K562 (cell line): ENCODE measurements around the gene EGF. TPM values are rescaled to one million over a fixed set of nuclear protein-coding genes. Genes with fewer than 3 reads are reported as not detected.

Experiments used
- ATAC-seq: fragments of 200-7000 bp; cut with Tn5 transposase; 3 replicates; pipeline ENCODE4 v1.9.1; 2020; ENCODE audit warnings: moderate library complexity
- BruUV-seq: library from RNA; stranded (reverse); fragments of 400-500 nt; replicated peaks from 2 replicates; lab custom pipeline; 2021; lab: Mats Ljungman, UMichigan
- CTCF ChIA-PET: fragments of 300-600 bp; formaldehyde crosslinking; extraction: SDS; loops from one replicate; lab custom pipeline; 2021; ENCODE audit warnings: low intra/inter-chr PET ratio; lab: Yijun Ruan, JAX
- POLR2A ChIA-PET: fragments of 300-600, 350-650 bp; sonication (Branson Sonifier 250); formaldehyde crosslinking; extraction: SDS; loops from one replicate; lab custom pipeline; 2021; ENCODE audit warnings: antibody characterized with exemption, inconsistent platforms; lab: Yijun Ruan, JAX
- DNase-seq, 4 experiments: peaks; one replicate each; pipeline versions ENCODE4 v3.0.0 to v3.0.0-alpha.2; 2011 to 2018; ENCODE audit warnings: low spot score in 3 of 4, mixed read lengths in 3 of 4; ENCODE audit errors: extremely low read depth in 1 of 4
- FAIRE-seq: peaks from 2 replicates; lab custom pipeline; 2011; peaks lifted over from hg19 to GRCh38; lab: Jason Lieb, UNC
- H2AFZ ChIP-seq: 2 replicates; pipeline ENCODE4 v1.6.0; 2011; ENCODE audit warnings: low read depth, low read length, control low read depth, inconsistent platforms
- H3K27ac ChIP-seq: fragments of 200-600 bp; 3 replicates; pipeline ENCODE4 v1.8.0; 2011; ENCODE audit warnings: low read depth, mild to moderate bottlenecking, control low read depth, inconsistent platforms, low read length, moderate library complexity, mixed read lengths; ENCODE audit errors: extremely low read depth
- H3K27me3 ChIP-seq, 2 experiments: fragments of 300-600 bp in 1 of 2; 2 replicates in 1 of 2; 3 replicates in 1 of 2; pipeline versions ENCODE4 v1.6.0 to v1.8.0; 2011; ENCODE audit warnings: inconsistent platforms in 2 of 2, low read length in 2 of 2, mild to moderate bottlenecking in 1 of 2, mixed read lengths in 1 of 2, moderate library complexity in 1 of 2; ENCODE audit not compliant: control insufficient read depth in 2 of 2, insufficient read depth in 2 of 2
- H3K36me3 ChIP-seq: fragments of 300-600 bp; 3 replicates; pipeline ENCODE4 v1.8.0; 2011; ENCODE audit warnings: mild to moderate bottlenecking, low read length, inconsistent platforms; ENCODE audit not compliant: control insufficient read depth, insufficient read depth
- H3K4me1 ChIP-seq, 2 experiments: fragments of 200-600 bp in 1 of 2; replicated peaks in 1 of 2; 2 replicates in 1 of 2; 3 replicates in 1 of 2; pipeline versions ENCODE4 v1.5.1 to v1.8.0; 2011; ENCODE audit warnings: inconsistent platforms in 2 of 2, low read length in 2 of 2, mild to moderate bottlenecking in 1 of 2, mixed read lengths in 1 of 2, moderate library complexity in 1 of 2; ENCODE audit not compliant: control insufficient read depth in 2 of 2, insufficient read depth in 2 of 2
- H3K4me2 ChIP-seq: 2 replicates; pipeline ENCODE4 v1.6.1; 2011; ENCODE audit warnings: low read length, control low read depth, inconsistent platforms, mixed read lengths; ENCODE audit not compliant: insufficient read depth
- H3K4me3 ChIP-seq: fragments of 200-600 bp; sonication (generic), shearing (Covaris generic); 2 replicates; pipeline ENCODE4 v1.5.1; 2016; ENCODE audit warnings: control low read depth, inconsistent platforms
- H3K79me2 ChIP-seq: fragments of 200-600 bp; 3 replicates; pipeline ENCODE4 v1.8.0; 2011; ENCODE audit warnings: low read length, inconsistent platforms; ENCODE audit not compliant: control insufficient read depth, insufficient read depth
- H3K9ac ChIP-seq, 2 experiments: 2 replicates each; pipeline versions ENCODE4 v1.6.0 to v1.6.1; 2011; ENCODE audit warnings: low read depth in 2 of 2, low read length in 2 of 2, control low read depth in 1 of 2, inconsistent platforms in 1 of 2, mild to moderate bottlenecking in 1 of 2, mixed read lengths in 1 of 2; ENCODE audit not compliant: insufficient read depth in 1 of 2
- H3K9me1 ChIP-seq: one replicate; pipeline ENCODE4 v1.6.0; 2011; ENCODE audit warnings: inconsistent platforms, mild to moderate bottlenecking, low read length, moderate library complexity; ENCODE audit not compliant: control insufficient read depth, insufficient read depth
- H3K9me3 ChIP-seq: replicated peaks from 2 replicates; pipeline ENCODE4 v1.5.1; 2011; ENCODE audit warnings: low read depth, low read length, inconsistent platforms; ENCODE audit not compliant: control insufficient read depth, insufficient read depth
- H4K20me1 ChIP-seq: replicated peaks from 2 replicates; pipeline ENCODE4 v1.6.1; 2011; ENCODE audit warnings: low read length, inconsistent platforms, mixed read lengths; ENCODE audit not compliant: control insufficient read depth, insufficient read depth
- RFX1 ChIP-seq: fragments of 450-650 bp; IDR thresholded peaks from 2 replicates; pipeline ENCODE4 v1.6.1; 2016; ENCODE audit warnings: mild to moderate bottlenecking, moderate library complexity
- WGBS: fragments of 100-300 bp; shearing (Covaris generic); methylation state at CpG from one replicate; pipeline ENCODE4 v1.1.6; 2016; ENCODE audit warnings: low coverage, mixed read lengths; ENCODE audit not compliant: insufficient coverage; ENCODE audit errors: missing lambda C conversion rate; 5-methylcytosine and 5-hydroxymethylcytosine counted together
- in situ Hi-C: fragments of 300-500 bp; cut with MboI; formaldehyde crosslinking; loops from 4 replicates; pipeline ENCODE4 v1.15.0; 2018; ENCODE audit warnings: inconsistent platforms, mixed read lengths
- intact Hi-C: fragments of 100-400 bp; cut with micrococcal nuclease; formaldehyde crosslinking; loops from 2 replicates; pipeline ENCODE4 v1.14.2; 2022
- polyA plus RNA-seq, 8 experiments: library from polyadenylated mRNA; depleted of rRNA in 4 of 8; stranded (reverse) in 5 of 8; unstranded in 3 of 8; fragments of >200 nt; fragmentation: Nextera tagmentation in 2 of 8; fragmentation: Illumina TruSeq in 1 of 8; extraction: Ambion mirVana in 2 of 8; extraction: Trizol in 1 of 8; gene quantifications; 2 replicates each; pipeline versions ENCODE4 v1.2.1 to v1.2.3, GENCODE V29; 2011 to 2014; ENCODE audit warnings: inconsistent platforms in 1 of 8, missing spikeins in 1 of 8
- total RNA-seq, 7 experiments: library from RNA; depleted of rRNA in 6 of 7; stranded (reverse); fragments of >200 nt in 6 of 7; fragmentation: Illumina TruSeq in 2 of 7; extraction: Trizol in 2 of 7; gene quantifications; 2 replicates each; pipeline versions ENCODE4 v1.2.1 to v1.2.3, GENCODE V29; 2011 to 2021; ENCODE audit warnings: low replicate concordance in 1 of 7
- TF ChIP-seq, protein P1 (sequence below): fragments of 250-450 bp; sonication (Bioruptor Pico); IDR thresholded peaks from 2 replicates; pipeline ENCODE4 v1.5.0; 2020; ENCODE audit warnings: mild to moderate bottlenecking, borderline replicate concordance
- TF ChIP-seq, protein P2 (sequence below), 2 experiments: IDR thresholded peaks in 1 of 2; conservative IDR thresholded peaks in 1 of 2; 2 replicates each; pipeline ENCODE4 v1.6.1; 2016; ENCODE audit warnings: low read depth in 2 of 2, mild to moderate bottlenecking in 1 of 2, missing compliant biosample characterization in 1 of 2, missing genetic modification characterization in 1 of 2, moderate library complexity in 1 of 2

The EGF gene
- total and polyA plus RNA-seq, 9 of the 15 experiments (the other 6 are each of a cell fraction or from before 2014, with no cell fraction given) = 0.32 to 3.1 (median 1.3) TPM

DNA sequence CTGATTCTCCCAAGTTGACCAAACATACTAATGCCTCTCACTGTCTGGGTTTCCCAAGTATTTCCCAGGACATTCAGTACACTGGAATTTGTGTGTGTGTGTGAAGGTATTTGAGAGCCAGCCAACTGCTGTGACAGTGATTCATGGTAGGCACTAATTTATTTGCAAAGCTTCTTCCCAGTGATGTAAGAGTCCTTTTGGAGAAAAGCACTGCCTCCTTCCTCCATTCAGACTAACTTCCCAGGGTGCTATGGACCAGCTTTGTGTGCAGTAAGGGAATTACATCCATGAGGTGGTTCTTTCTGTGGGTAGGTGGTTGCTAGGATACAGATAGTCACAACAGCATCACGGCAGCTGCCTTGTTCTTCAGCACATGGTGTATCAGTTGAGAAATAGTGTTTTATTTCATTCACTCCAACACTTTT, 8.7 kb downstream of the EGF start:
- no peaks in the 10 kb centered on the region for H3K9me3 ChIP-seq
- in situ Hi-C loops (no loop called here), intact Hi-C loops (no loop called here)
- no peaks in the 10 kb centered on the region for H3K36me3 ChIP-seq
- no peak overlapping the region for H3K4me2 ChIP-seq
- no peaks in the 10 kb centered on the region for H4K20me1 ChIP-seq
- H2AFZ ChIP-seq = no peak overlapping the region
- no peak for FAIRE-seq
- ATAC-seq = no peak
- no peak overlapping the region for H3K9ac ChIP-seq
- no peaks in the 10 kb centered on the region for H3K79me2 ChIP-seq
- H3K9me1 ChIP-seq = no peaks in the 10 kb centered on the region
- H3K27ac ChIP-seq = no peak overlapping the region
- DNase-seq = no peak
- 9% methylated on average over 1 of the region's 1 CpG for WGBS
- no peaks in the 10 kb centered on the region for H3K4me1 ChIP-seq
- no TSS peak for BruUV-seq
- TF ChIP-seq, protein P1, sequence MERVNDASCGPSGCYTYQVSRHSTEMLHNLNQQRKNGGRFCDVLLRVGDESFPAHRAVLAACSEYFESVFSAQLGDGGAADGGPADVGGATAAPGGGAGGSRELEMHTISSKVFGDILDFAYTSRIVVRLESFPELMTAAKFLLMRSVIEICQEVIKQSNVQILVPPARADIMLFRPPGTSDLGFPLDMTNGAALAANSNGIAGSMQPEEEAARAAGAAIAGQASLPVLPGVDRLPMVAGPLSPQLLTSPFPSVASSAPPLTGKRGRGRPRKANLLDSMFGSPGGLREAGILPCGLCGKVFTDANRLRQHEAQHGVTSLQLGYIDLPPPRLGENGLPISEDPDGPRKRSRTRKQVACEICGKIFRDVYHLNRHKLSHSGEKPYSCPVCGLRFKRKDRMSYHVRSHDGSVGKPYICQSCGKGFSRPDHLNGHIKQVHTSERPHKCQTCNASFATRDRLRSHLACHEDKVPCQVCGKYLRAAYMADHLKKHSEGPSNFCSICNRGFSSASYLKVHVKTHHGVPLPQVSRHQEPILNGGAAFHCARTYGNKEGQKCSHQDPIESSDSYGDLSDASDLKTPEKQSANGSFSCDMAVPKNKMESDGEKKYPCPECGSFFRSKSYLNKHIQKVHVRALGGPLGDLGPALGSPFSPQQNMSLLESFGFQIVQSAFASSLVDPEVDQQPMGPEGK = no peak
- TF ChIP-seq RFX1 = peak; percentile 59
- TF ChIP-seq, protein P2, sequence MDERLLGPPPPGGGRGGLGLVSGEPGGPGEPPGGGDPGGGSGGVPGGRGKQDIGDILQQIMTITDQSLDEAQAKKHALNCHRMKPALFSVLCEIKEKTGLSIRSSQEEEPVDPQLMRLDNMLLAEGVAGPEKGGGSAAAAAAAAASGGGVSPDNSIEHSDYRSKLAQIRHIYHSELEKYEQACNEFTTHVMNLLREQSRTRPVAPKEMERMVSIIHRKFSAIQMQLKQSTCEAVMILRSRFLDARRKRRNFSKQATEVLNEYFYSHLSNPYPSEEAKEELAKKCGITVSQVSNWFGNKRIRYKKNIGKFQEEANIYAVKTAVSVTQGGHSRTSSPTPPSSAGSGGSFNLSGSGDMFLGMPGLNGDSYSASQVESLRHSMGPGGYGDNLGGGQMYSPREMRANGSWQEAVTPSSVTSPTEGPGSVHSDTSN (CRISPR knock-in tag; IDR thresholded peaks at IDR 0.05; ENCODE audit: low read depth) = no peak
- TF ChIP-seq, protein P2 (tag; conservative IDR thresholded peaks at IDR 0.05; ENCODE audit: low read depth) = 0 out of 2 replicates have a peak, but pooled peaks have one; percentile 16
- ChIA-PET POLR2A (no interaction called here), CTCF (no interaction called here)
- H3K4me3 ChIP-seq = no peak overlapping the region
- H3K27me3 ChIP-seq = no peaks in the 10 kb centered on the region
